Measurements from ENCODE around the gene OR2A25.

Gene OR2A25

DNA sequence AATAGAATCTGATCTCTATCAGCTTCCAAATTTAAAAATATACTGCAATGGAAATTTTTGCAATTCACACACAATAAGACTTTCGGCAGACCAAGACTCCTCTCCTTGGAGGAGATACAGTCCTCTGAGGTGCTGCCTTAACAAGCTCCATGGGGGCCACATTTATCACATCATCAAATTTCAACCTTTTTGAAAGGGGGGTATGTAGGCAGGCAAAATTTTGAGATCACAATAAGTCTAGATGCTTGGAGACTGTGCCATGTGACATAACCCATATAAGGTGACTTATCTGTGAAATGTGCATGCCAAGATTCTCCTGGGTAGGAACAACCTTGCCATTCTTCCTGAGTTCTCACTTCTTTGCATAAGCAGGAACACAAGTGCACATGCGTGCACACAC, 16.4 kb downstream of the OR2A25 start, which contains the start of gene OR2A12:
TSS of gene OR2A12 (plus strand) at position 301 of the 400 bp plus-strand sequence. CDS start 8,830 bp downstream, outside the sequence.
- no peak for DNase-seq

DNA sequence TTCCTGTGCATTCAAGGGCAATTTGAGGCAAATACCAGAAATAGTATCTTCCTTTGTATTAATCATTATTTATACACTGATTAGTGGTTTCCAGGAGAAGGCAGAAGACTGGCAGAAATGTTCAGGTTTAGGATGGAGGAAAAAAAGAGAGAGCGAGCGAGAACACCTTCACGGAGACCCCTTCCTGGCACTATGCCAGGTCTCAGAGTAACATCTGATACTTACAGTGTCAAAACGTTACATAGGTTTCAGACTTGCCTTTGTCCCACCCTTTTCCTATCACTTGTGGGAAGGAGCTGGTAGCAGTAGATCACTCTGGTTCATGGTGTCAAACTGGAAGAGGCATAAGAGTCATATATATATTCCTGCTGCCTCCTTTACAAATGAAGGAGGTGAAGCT, 17.1 kb downstream of the OR2A25 start:
- DNase-seq: no peak

DNA sequence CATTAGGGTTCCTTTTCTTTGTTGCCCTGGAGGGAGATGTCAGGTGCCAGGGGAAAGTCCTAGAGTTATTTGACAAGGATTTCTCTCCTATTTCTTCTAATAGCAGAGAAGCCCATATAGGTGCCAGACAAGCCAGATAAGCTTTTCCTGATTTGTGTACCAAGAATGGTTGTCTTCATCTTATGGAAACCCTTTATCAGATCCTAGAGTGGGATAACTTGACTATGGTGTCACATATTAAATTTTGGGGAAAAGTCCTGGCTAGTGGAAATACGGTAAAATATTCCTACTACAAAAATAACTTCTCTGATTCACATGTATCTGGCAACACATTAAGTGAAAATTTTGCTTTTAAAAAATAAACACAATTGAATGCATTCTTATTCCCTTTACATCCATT, 17.6 kb downstream of the OR2A25 start:
- no peak for DNase-seq

DNA sequence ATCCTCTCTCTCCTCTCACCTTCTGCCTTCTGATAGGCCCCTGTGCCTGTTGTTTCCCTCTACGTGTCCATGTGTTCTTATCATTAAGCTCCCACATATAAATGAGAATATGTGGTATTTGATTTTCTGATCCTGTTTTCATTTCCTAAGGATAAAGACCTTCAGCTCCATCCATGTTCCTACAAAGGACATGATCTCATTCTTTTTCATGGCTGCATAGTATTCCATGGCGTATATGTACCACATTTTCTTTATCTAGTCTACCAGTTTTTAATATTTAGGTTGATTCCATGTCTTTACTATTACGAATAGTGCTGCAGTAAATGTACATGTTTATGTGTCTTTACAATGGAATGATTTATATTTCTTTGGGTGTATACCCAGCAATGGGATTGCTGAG, 21.1 kb downstream of the OR2A25 start:
- no peak for DNase-seq

DNA sequence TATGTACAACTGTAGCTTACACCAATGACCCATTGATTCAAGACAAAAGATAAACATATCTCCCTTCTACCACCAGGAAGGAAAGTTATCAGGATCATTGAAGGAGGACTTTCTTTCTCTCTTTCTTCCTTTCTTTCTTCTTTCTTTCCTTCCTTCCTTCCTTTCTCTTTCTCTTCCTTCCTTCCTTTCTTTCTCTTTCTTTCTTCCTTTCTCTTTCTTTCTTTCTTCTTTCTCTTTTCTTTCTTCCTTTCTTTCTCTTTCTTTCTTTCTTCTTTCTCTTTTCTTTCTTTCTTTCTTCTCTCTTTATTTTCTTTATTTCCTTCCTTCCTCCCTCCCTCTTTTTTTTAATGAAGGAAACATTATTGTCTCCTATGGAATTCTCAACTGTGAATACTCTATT, 29.2 kb downstream of the OR2A25 start:
- no peak for DNase-seq

DNA sequence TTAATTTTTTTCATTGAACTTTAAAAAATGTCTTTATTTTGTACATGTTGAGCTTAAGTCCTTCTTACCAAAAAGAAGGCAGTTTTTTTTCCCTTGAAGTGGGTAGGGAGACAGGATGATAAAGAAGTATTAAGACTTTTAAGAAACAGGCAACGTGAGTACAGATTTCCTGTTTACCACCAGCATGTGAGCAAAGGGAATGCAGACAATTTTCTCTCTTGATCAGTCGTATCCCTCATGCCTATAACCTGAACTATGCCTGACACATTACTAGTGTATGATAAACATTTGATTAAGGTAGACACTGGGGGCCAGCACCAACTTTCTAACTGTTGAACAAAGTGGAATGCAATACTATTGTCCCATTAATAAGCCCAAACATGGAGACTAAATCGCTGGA, 31.0 kb downstream of the OR2A25 start:
- no peak for DNase-seq

- DNase-seq: no peak
Measured at GRCh38 chr7:144102041-144102440, 32.4 kb downstream of the OR2A25 start.

DNA sequence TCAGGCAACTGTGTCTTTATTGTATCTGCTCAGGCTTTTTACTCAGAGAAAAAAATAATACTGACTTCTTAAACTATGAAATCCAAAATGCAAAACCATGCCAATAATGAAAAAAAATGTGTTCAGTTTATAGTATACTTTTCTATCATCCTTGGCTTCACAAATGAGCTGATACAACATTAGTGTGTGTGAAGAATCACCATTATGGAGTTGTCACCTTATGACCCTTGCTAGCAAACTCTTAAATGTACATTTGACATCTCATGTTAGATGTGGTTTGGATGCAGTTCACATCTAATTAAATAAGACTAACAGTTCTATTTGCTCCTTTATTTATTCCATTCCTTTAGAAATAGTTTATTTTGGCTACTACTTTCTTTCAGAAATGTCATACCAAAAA, 35.6 kb downstream of the OR2A25 start:
- no peak for DNase-seq

DNA sequence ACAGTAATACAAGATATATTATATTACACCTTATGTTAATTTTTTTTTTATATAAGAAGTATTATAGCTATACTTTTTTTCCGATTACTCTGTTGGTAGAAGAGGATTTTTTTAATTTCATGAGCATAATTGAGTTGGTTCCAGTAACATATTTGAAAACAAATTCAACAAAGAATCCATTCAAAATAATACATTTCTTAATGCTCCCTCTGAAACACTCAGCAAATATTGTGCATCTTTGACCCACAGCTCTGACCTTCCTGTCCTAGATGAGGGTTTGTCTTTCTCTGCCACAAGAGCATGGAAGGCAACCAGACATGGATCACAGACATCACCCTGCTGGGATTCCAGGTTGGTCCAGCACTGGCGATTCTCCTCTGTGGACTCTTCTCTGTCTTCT, 39.7 kb downstream of the OR2A25 start, which contains the start of gene OR2A2:
TSS of gene OR2A2 (plus strand) at position 301 of the 400 bp plus-strand sequence. CDS start at position 301, 0 bp downstream.
- no peak for DNase-seq

- DNase-seq: no peak
Measured at GRCh38 chr7:144110272-144110671, 40.7 kb downstream of the OR2A25 start.

GRCh38 chr7:144113651-144114050, 44.0 kb downstream of the OR2A25 start:
- DNase-seq: no peak

DNA sequence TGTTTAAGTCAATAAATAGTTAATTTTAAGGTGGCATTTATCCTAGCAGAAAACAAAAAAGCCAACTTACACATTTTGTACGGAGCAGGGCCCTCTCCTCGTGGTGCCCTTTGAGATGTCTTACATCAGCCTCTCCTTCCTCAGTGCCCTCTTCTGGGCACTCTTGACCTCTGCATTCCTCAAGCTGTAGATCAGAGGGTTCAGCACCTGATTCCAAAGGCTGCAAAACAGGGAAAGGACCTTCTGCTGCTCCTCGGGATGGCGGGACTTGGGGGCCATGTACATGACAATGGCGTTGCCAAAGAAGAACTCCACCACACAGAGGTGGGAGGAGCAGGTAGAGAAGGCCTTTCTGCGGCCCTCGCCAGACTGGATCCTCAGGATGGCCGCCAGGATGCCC, 48.7 kb downstream of the OR2A25 start:
- DNase-seq: no peak

- DNase-seq: no peak
Measured at GRCh38 chr7:144122876-144123275, 53.3 kb downstream of the OR2A25 start, which contains the start of gene OR2A14. TSS of gene OR2A14 (plus strand) at chr7:144123176. CDS start at chr7:144129113, 5,937 bp downstream.
